B cell (primary cell): Measurements from ENCODE around the gene EFCAB12. TPM values are rescaled to one million over a fixed set of nuclear protein-coding genes. Genes with fewer than 3 reads are reported as not detected.

Experiments used
- ATAC-seq: fragments of 200-7000 bp; cut with Tn5 transposase; one replicate; pipeline ENCODE4 v1.10.0; 2021; ENCODE audit warnings: low read depth, mild to moderate bottlenecking, moderate number of reproducible peaks, moderate library complexity
- CTCF ChIA-PET: fragments of 350-600 bp; sonication (Branson Sonifier 250); formaldehyde crosslinking; loops from one replicate; lab custom pipeline; 2021; ENCODE audit warnings: antibody characterized with exemption, inconsistent platforms; lab: Charles Lee
- POLR2A ChIA-PET: fragments of 350-600 bp; sonication (Branson Sonifier 250); formaldehyde crosslinking; loops from one replicate; lab custom pipeline; 2021; ENCODE audit warnings: antibody characterized with exemption; lab: Charles Lee
- DNase-seq: peaks from one replicate; pipeline ENCODE4 v3.0.0; 2013
- H2AFZ ChIP-seq: 2 replicates; pipeline ENCODE4 v1.6.1; 2012; ENCODE audit warnings: mild to moderate bottlenecking, low read depth, low read length; ENCODE audit not compliant: insufficient read depth, poor library complexity, severe bottlenecking
- H3K27ac ChIP-seq, 2 donors: 1 replicate in 1 of 2; 2 replicates in 1 of 2; pipeline ENCODE4 v1.5.1; 2012 to 2013; ENCODE audit warnings: low read length in 2 of 2, mild to moderate bottlenecking in 2 of 2, moderate library complexity in 1 of 2
- H3K27me3 ChIP-seq, 4 experiments: fragments of 200-600 bp in 1 of 4; sonication (generic) in 1 of 4; replicated peaks in 1 of 4; 1 replicate in 2 of 4; 2 replicates in 2 of 4; pipeline versions ENCODE4 v1.6.1 to v1.7.0; 2013 to 2016; ENCODE audit warnings: low read length in 3 of 4, mild to moderate bottlenecking in 2 of 4, mixed read lengths in 1 of 4, moderate library complexity in 1 of 4; ENCODE audit not compliant: insufficient read depth in 4 of 4, control insufficient read depth in 3 of 4; ENCODE audit errors: control extremely low read depth in 1 of 4
- H3K36me3 ChIP-seq, 2 experiments: replicated peaks in 1 of 2; 1 replicate in 1 of 2; 2 replicates in 1 of 2; pipeline versions ENCODE4 v1.6.1 to v1.7.1; 2013; ENCODE audit warnings: low read length in 1 of 2; ENCODE audit not compliant: insufficient read depth in 2 of 2, control insufficient read depth in 1 of 2; ENCODE audit errors: control extremely low read depth in 1 of 2, extremely low read depth in 1 of 2
- H3K4me1 ChIP-seq, 2 donors: fragments of 200-600 bp in 1 of 2; sonication (generic) in 1 of 2; 1 replicate in 1 of 2; 2 replicates in 1 of 2; pipeline versions ENCODE4 v1.5.1 to v1.6.1; 2013 to 2017; ENCODE audit warnings: low read length in 2 of 2; ENCODE audit not compliant: control insufficient read depth in 2 of 2, insufficient read depth in 2 of 2
- H3K4me2 ChIP-seq: replicated peaks from 2 replicates; pipeline ENCODE3; 2012; ENCODE audit warnings: mild to moderate bottlenecking, low read depth, low read length; ENCODE audit not compliant: poor library complexity, severe bottlenecking
- H3K4me3 ChIP-seq, 5 experiments: fragments of 200-600 bp in 1 of 5; sonication (generic) in 1 of 5; 1 replicate in 3 of 5; 2 replicates in 2 of 5; pipeline versions ENCODE4 v1.5.1 to v1.7.0; 2011 to 2016; ENCODE audit warnings: low read length in 4 of 5, mild to moderate bottlenecking in 4 of 5, low read depth in 2 of 5, control low read depth in 1 of 5, moderate library complexity in 1 of 5; ENCODE audit not compliant: insufficient read depth in 1 of 5; ENCODE audit errors: control extremely low read depth in 1 of 5, extremely low read depth in 1 of 5
- H3K79me2 ChIP-seq: fragments of 200-600 bp; sonication (generic); one replicate; pipeline ENCODE4 v1.6.0; 2016; ENCODE audit warnings: low read length; ENCODE audit not compliant: control insufficient read depth, insufficient read depth
- H3K9ac ChIP-seq: fragments of 200-600 bp; sonication (generic); 2 replicates; pipeline ENCODE4 v1.6.1; 2017; ENCODE audit warnings: mild to moderate bottlenecking, low read length, moderate library complexity
- H3K9me3 ChIP-seq, 3 donors: one replicate each; pipeline versions ENCODE4 v1.6.1 to v1.7.1; 2013; ENCODE audit warnings: low read length in 2 of 3; ENCODE audit not compliant: control insufficient read depth in 2 of 3, insufficient read depth in 1 of 3; ENCODE audit errors: control extremely low read depth in 1 of 3
- H4K20me1 ChIP-seq: 2 replicates; pipeline ENCODE4 v1.6.0; 2012; ENCODE audit warnings: mild to moderate bottlenecking, low read length; ENCODE audit not compliant: insufficient read depth, control insufficient read depth, poor library complexity, severe bottlenecking
- H3K27ac Mint-ChIP-seq: one replicate; pipeline ENCODE4 v1.8.0; 2021; ENCODE audit warnings: mixed read lengths
- H3K27me3 Mint-ChIP-seq: one replicate; pipeline ENCODE4 v1.8.0; 2021; ENCODE audit warnings: mixed read lengths
- H3K4me1 Mint-ChIP-seq: one replicate; pipeline ENCODE4 v1.8.0; 2021; ENCODE audit warnings: mixed read lengths
- H3K4me3 Mint-ChIP-seq: one replicate; pipeline ENCODE4 v1.8.0; 2021; ENCODE audit warnings: mixed read lengths
- H3K9me3 Mint-ChIP-seq: one replicate; pipeline ENCODE4 v1.8.0; 2022; ENCODE audit warnings: mixed read lengths; ENCODE audit not compliant: insufficient read depth
- EZH2 ChIP-seq: IDR thresholded peaks from 2 replicates; pipeline ENCODE4 v1.6.1; 2012; ENCODE audit warnings: borderline replicate concordance, low read depth, mild to moderate bottlenecking, moderate library complexity, low read length; ENCODE audit not compliant: insufficient read depth, poor library complexity, severe bottlenecking
- WGBS: methylation state at CpG from one replicate; pipeline ENCODE4 v1.1.5; 2013; ENCODE audit warnings: missing lambda C conversion rate; ENCODE audit not compliant: insufficient coverage; 5-methylcytosine and 5-hydroxymethylcytosine counted together
- intact Hi-C: fragments of 100-400 bp; cut with micrococcal nuclease; formaldehyde crosslinking; loops from one replicate; pipeline ENCODE4 v1.10.0; 2022
- polyA plus RNA-seq: library from polyadenylated mRNA; depleted of rRNA; stranded (reverse); fragments of >200 nt; gene quantifications from 2 replicates; pipeline ENCODE4 v1.2.3, GENCODE V29; 2012
- total RNA-seq, 2 donors: library from RNA; stranded (reverse); fragments of 120-200 nt in 1 of 2; gene quantifications; 1 replicate in 1 of 2; 2 replicates in 1 of 2; pipeline versions ENCODE4 v1.2.3 to v1.2.4, GENCODE V29; 2013 to 2022
- TF ChIP-seq, protein P1 (sequence below): fragments of 200-600 bp; IDR thresholded peaks from one replicate; pipeline ENCODE4 v1.8.0; 2022; ENCODE audit warnings: antibody characterized with exemption, mild to moderate bottlenecking

EFCAB12 gene
- total and polyA plus RNA-seq, 2 donors (not counting 1 experiment from before 2014, with no cell fraction given) = 3.5 to 6.5 TPM

DNA sequence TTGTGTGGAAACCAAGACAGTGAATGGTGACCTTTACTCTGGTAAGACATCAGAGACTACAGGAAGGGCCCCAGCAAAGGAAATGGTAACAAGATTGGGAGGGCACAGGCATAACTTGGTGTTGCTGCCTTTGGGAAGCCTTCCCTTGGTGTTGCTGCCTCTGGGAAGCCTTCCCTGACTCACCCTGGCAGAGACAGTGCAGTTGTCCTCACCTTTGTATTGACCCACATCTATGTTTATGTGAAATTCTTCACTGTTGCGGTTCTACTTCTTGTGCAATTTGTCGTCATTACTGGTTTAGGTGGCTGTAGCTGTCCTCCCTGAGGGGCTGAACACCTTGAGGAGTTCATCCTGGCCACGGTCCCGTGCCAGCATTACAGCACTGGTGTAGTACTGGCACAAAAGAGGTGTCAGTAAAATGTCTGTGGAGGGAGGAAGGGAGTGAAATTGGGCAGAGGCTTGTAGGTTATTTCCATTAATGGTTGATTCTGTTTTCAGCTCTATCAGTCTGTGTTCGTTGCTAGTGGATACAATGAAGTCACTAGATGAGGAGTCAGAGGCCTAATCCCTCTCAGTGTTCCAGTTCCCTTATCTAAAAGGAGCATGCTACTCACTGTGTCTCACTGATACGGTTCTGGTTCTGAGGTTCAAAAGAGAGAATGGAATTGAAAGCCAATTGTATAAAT lies 33.2 kb upstream of the EFCAB12 start:
- Histone ChIP-seq H4K20me1 (no peaks in the 10 kb centered on the region), H3K4me3 (no peak overlapping the region), H2AFZ (no peak overlapping the region), H3K9me3 (no peaks in the 10 kb centered on the region), H3K27me3 (no peaks in the 10 kb centered on the region), H3K79me2 (no peaks in the 10 kb centered on the region), H3K27ac (no peak overlapping the region), H3K4me1 (no peaks in the 10 kb centered on the region), H3K36me3 (peaks cover 1 to 10% of the 10 kb centered on the region in 2 experiments), H3K9ac (no peak overlapping the region), H3K4me2 (no peak overlapping the region)
- TF ChIP-seq, protein P1, sequence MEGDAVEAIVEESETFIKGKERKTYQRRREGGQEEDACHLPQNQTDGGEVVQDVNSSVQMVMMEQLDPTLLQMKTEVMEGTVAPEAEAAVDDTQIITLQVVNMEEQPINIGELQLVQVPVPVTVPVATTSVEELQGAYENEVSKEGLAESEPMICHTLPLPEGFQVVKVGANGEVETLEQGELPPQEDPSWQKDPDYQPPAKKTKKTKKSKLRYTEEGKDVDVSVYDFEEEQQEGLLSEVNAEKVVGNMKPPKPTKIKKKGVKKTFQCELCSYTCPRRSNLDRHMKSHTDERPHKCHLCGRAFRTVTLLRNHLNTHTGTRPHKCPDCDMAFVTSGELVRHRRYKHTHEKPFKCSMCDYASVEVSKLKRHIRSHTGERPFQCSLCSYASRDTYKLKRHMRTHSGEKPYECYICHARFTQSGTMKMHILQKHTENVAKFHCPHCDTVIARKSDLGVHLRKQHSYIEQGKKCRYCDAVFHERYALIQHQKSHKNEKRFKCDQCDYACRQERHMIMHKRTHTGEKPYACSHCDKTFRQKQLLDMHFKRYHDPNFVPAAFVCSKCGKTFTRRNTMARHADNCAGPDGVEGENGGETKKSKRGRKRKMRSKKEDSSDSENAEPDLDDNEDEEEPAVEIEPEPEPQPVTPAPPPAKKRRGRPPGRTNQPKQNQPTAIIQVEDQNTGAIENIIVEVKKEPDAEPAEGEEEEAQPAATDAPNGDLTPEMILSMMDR = no peak
- TF ChIP-seq EZH2 = no peak
- no peak overlapping the region for H3K27ac Mint-ChIP-seq
- no peak overlapping the region for H3K4me3 Mint-ChIP-seq
- CTCF ChIA-PET = interaction anchor here (1.1 kb wide), 1 partner anchor 78 kb away, joined by 3 read pairs; no protein-coding TSS in a partner anchor
- WGBS = 78% methylated on average over 5 of the region's 6 CpGs
- H3K9me3 Mint-ChIP-seq = no peaks in the 10 kb centered on the region
- ATAC-seq (no peak), DNase-seq (no peak)
- no peaks in the 10 kb centered on the region for H3K4me1 Mint-ChIP-seq
- no peaks in the 10 kb centered on the region for H3K27me3 Mint-ChIP-seq
- intact Hi-C loops = no loop called here
- POLR2A ChIA-PET = no interaction called here

- no peak overlapping the region for H3K27ac Mint-ChIP-seq
- intact Hi-C loops = no loop called here
- TF ChIP-seq, protein P1 = no peak
- no peak for TF ChIP-seq EZH2
- H3K4me1 ChIP-seq = no peaks in the 10 kb centered on the region
- WGBS = no CpG with 5 or more reads among the region's 1 CpG
- DNase-seq (no peak), ATAC-seq (no peak)
- no peak overlapping the region for H3K4me3 ChIP-seq
- ChIA-PET POLR2A (no interaction called here), CTCF (no interaction called here)
- H4K20me1 ChIP-seq = no peaks in the 10 kb centered on the region
- no peak overlapping the region for H3K4me3 Mint-ChIP-seq
- H3K9ac ChIP-seq = no peak overlapping the region
- H3K9me3 Mint-ChIP-seq = no peaks in the 10 kb centered on the region
- H2AFZ ChIP-seq = no peak overlapping the region
- no peaks in the 10 kb centered on the region for H3K79me2 ChIP-seq
- H3K27me3 ChIP-seq = no peaks in the 10 kb centered on the region
- no peak overlapping the region for H3K27ac ChIP-seq
- no peak overlapping the region for H3K4me2 ChIP-seq
- no peaks in the 10 kb centered on the region for H3K9me3 ChIP-seq
- H3K4me1 Mint-ChIP-seq = no peaks in the 10 kb centered on the region
- H3K36me3 ChIP-seq = peaks cover 1 to 10% of the 10 kb centered on the region in 2 experiments
- H3K27me3 Mint-ChIP-seq = no peaks in the 10 kb centered on the region
These were observed 32.6 kb upstream of the EFCAB12 start for GRCh38 chr3:129461022-129461421.
